ENCODE data around the gene FOXA3. TPM values are rescaled to one million over a fixed set of nuclear protein-coding genes. Genes with fewer than 3 reads are reported as not detected.

The FOXA3 gene
- polyA plus RNA-seq, 1 donor (not counting 4 experiments of a cell fraction or from before 2014, with no cell fraction given): not detected

DNA sequence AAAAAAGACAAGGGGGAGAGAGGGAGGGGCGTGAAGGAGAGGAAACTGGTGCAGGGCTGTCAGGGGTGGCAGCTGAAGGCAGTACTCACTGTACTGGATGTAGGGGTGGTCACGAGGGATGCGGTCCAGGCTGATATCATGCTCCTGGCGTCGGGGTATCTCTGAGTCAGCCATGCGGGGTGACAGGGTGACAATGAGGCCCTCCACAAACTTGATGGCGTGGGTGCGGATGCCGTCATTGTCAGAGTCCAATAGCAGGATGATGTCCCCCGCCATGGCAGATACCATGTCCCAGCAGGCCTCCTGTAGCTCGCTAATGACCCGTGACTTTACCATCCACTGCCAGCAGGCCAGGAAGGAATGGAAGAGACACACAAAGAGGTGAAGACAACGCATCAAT lies 16.5 kb upstream of the FOXA3 start:
- Histone ChIP-seq H3K9me1 (ENCODE audit: control insufficient read depth, extremely low read depth, insufficient read depth, low read length) (no peaks in the 10 kb centered on the region), H3K9ac (ENCODE audit: control insufficient read depth, extremely low read depth, insufficient read depth, low read length) (no peak overlapping the region), H3K79me2 (ENCODE audit: control insufficient read depth, insufficient read depth, low read length) (no peaks in the 10 kb centered on the region), H3K4me3 (ENCODE audit: control insufficient read depth in 2 of 3, extremely low read depth in 1 of 3, insufficient read depth in 2 of 3, low read depth in 1 of 3, low read length in 3 of 3) (no peak overlapping the region), H3K4me2 (ENCODE audit: control insufficient read depth, extremely low read depth, insufficient read depth, low read depth, low read length) (no peak overlapping the region), H4K20me1 (ENCODE audit: control insufficient read depth, extremely low read depth, insufficient read depth, low read length) (no peaks in the 10 kb centered on the region), H3K36me3 (ENCODE audit: control insufficient read depth in 2 of 2, extremely low read depth in 1 of 2, insufficient read depth in 2 of 2, low read length in 2 of 2) (peaks cover 43 to 60% of the 10 kb centered on the region in 2 experiments), H3K9me3 (ENCODE audit: control insufficient read depth, low read depth, low read length) (no peaks in the 10 kb centered on the region), H2AFZ (ENCODE audit: control insufficient read depth, low read length) (no peak overlapping the region), H3K27ac (ENCODE audit: control insufficient read depth, insufficient read depth, low read length) (no peak overlapping the region), H3K4me1 (ENCODE audit: control insufficient read depth, extremely low read depth, insufficient read depth, low read length) (no peaks in the 10 kb centered on the region), H3K27me3 (ENCODE audit: control insufficient read depth, extremely low read depth, insufficient read depth, low read length) (no peaks in the 10 kb centered on the region)
- dilution Hi-C loops (cut with MboI; ENCODE audit: extremely low pct_ligation_motif_present, low sequenced_read_pairs): no loop called here
- FAIRE-seq: no peak
- no peak for DNase-seq (ENCODE audit: low read depth, low spot score)
- TF ChIP-seq, protein P1, sequence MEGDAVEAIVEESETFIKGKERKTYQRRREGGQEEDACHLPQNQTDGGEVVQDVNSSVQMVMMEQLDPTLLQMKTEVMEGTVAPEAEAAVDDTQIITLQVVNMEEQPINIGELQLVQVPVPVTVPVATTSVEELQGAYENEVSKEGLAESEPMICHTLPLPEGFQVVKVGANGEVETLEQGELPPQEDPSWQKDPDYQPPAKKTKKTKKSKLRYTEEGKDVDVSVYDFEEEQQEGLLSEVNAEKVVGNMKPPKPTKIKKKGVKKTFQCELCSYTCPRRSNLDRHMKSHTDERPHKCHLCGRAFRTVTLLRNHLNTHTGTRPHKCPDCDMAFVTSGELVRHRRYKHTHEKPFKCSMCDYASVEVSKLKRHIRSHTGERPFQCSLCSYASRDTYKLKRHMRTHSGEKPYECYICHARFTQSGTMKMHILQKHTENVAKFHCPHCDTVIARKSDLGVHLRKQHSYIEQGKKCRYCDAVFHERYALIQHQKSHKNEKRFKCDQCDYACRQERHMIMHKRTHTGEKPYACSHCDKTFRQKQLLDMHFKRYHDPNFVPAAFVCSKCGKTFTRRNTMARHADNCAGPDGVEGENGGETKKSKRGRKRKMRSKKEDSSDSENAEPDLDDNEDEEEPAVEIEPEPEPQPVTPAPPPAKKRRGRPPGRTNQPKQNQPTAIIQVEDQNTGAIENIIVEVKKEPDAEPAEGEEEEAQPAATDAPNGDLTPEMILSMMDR (optimal IDR thresholded peaks at IDR 0.05 in 1 of 3, IDR thresholded peaks at IDR 0.05 in 1 of 3, conservative IDR thresholded peaks at IDR 0.05 in 1 of 3; ENCODE audit: extremely low read depth in 1 of 3, insufficient read depth in 2 of 3, low read length in 3 of 3): no peak
- TF ChIP-seq EZH2 (IDR thresholded peaks at IDR 0.05; ENCODE audit: low read length): no peak

DNA sequence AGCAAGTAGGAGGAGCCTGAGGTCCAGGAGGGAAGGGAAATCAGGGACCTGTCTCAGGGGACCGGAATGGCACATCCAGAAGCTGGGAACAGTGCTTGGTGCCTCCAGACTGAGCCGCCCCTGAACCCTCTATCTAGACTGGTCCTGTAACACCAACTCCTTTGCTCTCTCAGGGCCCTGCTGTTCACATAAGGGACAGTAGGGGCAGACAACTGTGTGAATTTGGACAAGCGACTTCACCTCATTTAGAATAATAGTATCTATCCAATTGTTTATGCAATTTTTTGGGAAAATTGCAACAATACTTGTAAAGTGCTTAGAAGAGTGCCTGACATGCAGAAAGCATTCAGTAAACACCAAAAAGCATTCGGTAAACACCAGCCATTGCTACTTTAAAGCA lies 15.2 kb upstream of the FOXA3 start:
- Histone ChIP-seq H3K9ac (ENCODE audit: control insufficient read depth, extremely low read depth, insufficient read depth, low read length) (no peak overlapping the region), H3K4me2 (ENCODE audit: control insufficient read depth, extremely low read depth, insufficient read depth, low read depth, low read length) (no peak overlapping the region), H3K4me1 (ENCODE audit: control insufficient read depth, extremely low read depth, insufficient read depth, low read length) (no peaks in the 10 kb centered on the region), H4K20me1 (ENCODE audit: control insufficient read depth, extremely low read depth, insufficient read depth, low read length) (no peaks in the 10 kb centered on the region), H3K79me2 (ENCODE audit: control insufficient read depth, insufficient read depth, low read length) (no peaks in the 10 kb centered on the region), H3K9me1 (ENCODE audit: control insufficient read depth, extremely low read depth, insufficient read depth, low read length) (no peaks in the 10 kb centered on the region), H3K4me3 (ENCODE audit: control insufficient read depth in 2 of 3, extremely low read depth in 1 of 3, insufficient read depth in 2 of 3, low read depth in 1 of 3, low read length in 3 of 3) (no peak overlapping the region), H3K36me3 (ENCODE audit: control insufficient read depth in 2 of 2, extremely low read depth in 1 of 2, insufficient read depth in 2 of 2, low read length in 2 of 2) (peaks cover 43 to 53% of the 10 kb centered on the region in 2 experiments), H3K27ac (ENCODE audit: control insufficient read depth, insufficient read depth, low read length) (no peak overlapping the region), H3K9me3 (ENCODE audit: control insufficient read depth, low read depth, low read length) (no peaks in the 10 kb centered on the region), H3K27me3 (ENCODE audit: control insufficient read depth, extremely low read depth, insufficient read depth, low read length) (no peaks in the 10 kb centered on the region), H2AFZ (ENCODE audit: control insufficient read depth, low read length) (no peak overlapping the region)
- DNase-seq (ENCODE audit: low read depth, low spot score): no peak
- FAIRE-seq: no peak
- TF ChIP-seq, protein P1 (optimal IDR thresholded peaks at IDR 0.05 in 1 of 3, IDR thresholded peaks at IDR 0.05 in 1 of 3, conservative IDR thresholded peaks at IDR 0.05 in 1 of 3; ENCODE audit: extremely low read depth in 1 of 3, insufficient read depth in 2 of 3, low read length in 3 of 3): peak in 2 of 3 experiments; percentile 20 to 35
- TF ChIP-seq EZH2 (IDR thresholded peaks at IDR 0.05; ENCODE audit: low read length): no peak
- dilution Hi-C loops (cut with MboI; ENCODE audit: extremely low pct_ligation_motif_present, low sequenced_read_pairs): no loop called here

Measured in keratinocyte (primary cell).